Heart left ventricle (tissue), 16 donors: ENCODE data around the gene PRKG1. TPM values are rescaled to one million over a fixed set of nuclear protein-coding genes. Genes with fewer than 3 reads are reported as not detected.

ENCODE experiments used
- ATAC-seq, 4 donors: fragments of 200-7000 bp; cut with Tn5 transposase; one replicate each; pipeline ENCODE4 v1.9.1; 2020 to 2022; ENCODE audit warnings: moderate library complexity in 4 of 4, mild to moderate bottlenecking in 3 of 4, moderate number of reproducible peaks in 1 of 4
- DNase-seq, 5 donors: peaks; one replicate each; pipeline ENCODE4 v3.0.0-alpha.2; 2020
- H3K27ac ChIP-seq, 12 donors: fragments of 200-600 bp; sonication (generic) in 4 of 12; one replicate each; pipeline versions ENCODE4 v1.5.0 to v1.8.0; 2016 to 2022; ENCODE audit warnings: mild to moderate bottlenecking in 2 of 12
- H3K27me3 ChIP-seq, 9 donors: fragments of 200-600 bp; sonication (generic) in 2 of 9; one replicate each; pipeline versions ENCODE4 v1.5.1 to v1.8.0; 2016 to 2022; ENCODE audit warnings: mild to moderate bottlenecking in 3 of 9
- H3K36me3 ChIP-seq, 9 donors: fragments of 200-600 bp; sonication (generic) in 2 of 9; one replicate each; pipeline versions ENCODE4 v1.5.0 to v1.8.0; 2018 to 2022; ENCODE audit warnings: mild to moderate bottlenecking in 2 of 9
- H3K4me1 ChIP-seq, 12 donors: fragments of 200-600 bp; sonication (generic) in 4 of 12; one replicate each; pipeline versions ENCODE4 v1.5.0 to v1.8.0; 2016 to 2022; ENCODE audit warnings: mild to moderate bottlenecking in 3 of 12
- H3K4me3 ChIP-seq, 12 donors: fragments of 200-600 bp; sonication (generic) in 4 of 12; one replicate each; pipeline versions ENCODE4 v1.5.0 to v1.8.0; 2017 to 2022; ENCODE audit warnings: mild to moderate bottlenecking in 9 of 12, moderate library complexity in 4 of 12
- H3K9me3 ChIP-seq, 12 donors: fragments of 200-600 bp; sonication (generic) in 4 of 12; one replicate each; pipeline versions ENCODE4 v1.5.0 to v1.8.0; 2016 to 2022; ENCODE audit warnings: mild to moderate bottlenecking in 1 of 12
- CTCF ChIP-seq, 12 donors: fragments of 200-600 bp; sonication (generic) in 4 of 12; IDR thresholded peaks; one replicate each; pipeline versions ENCODE4 v1.5.0 to v1.8.0; 2018 to 2022; ENCODE audit warnings: antibody characterized with exemption in 12 of 12, mild to moderate bottlenecking in 5 of 12
- POLR2A ChIP-seq, 2 donors: fragments of 450-650 bp; IDR thresholded peaks; one replicate each; pipeline ENCODE4 v1.6.1; 2017; ENCODE audit warnings: antibody characterized with exemption in 2 of 2, mild to moderate bottlenecking in 2 of 2, moderate library complexity in 2 of 2
- WGBS, 4 donors: extraction: QIAGEN DNeasy Blood & Tissue Kit in 2 of 4; methylation state at CpG; one replicate each; pipeline versions ENCODE4 v1.1.5 to v1.1.7; 2013 to 2018; 5-methylcytosine and 5-hydroxymethylcytosine counted together
- intact Hi-C, 10 donors: fragments of 100-400 bp; cut with DNase I; formaldehyde crosslinking; loops; one replicate each; pipeline versions ENCODE4 v1.11.1 to v1.14.2; 2022
- polyA plus RNA-seq, 2 donors: library from polyadenylated mRNA; stranded (reverse); fragments of 200-250 nt; gene quantifications; one replicate each; pipeline ENCODE4 v1.2.3, GENCODE V29; 2013
- total RNA-seq, 9 donors: library from RNA; depleted of rRNA in 2 of 9; stranded (reverse); fragments of >200 nt in 2 of 9; fragmentation: NEBNext Ultra II Directional in 3 of 9; extraction: Animal tissue kit (Norgen Biotek cat#: 25700) in 3 of 9; gene quantifications; one replicate each; pipeline versions ENCODE4 v1.1.0 to v1.2.4, GENCODE V29; 2016 to 2023
- donor health status: ischemic (EF 13 %, LVEDD 7.1; RV severe dilation, severe dysfunction).
- donor health status: healthy with polysubstance abuse.
- donor health status: DM: no; HTN: yes; CAD: no.
- donor health status: DM: no; HTN: no; CAD: no.
- donor health status: ischemic (EF 25% LVEDD 6.9; RV normal size, moderate dysfunction).
- donor health status: ischemic (EF 25% LVEDD 5.7; RV mildly dilated, moderate dysfunction).
- donor health status: healthy.
- donor health status: DM: yes; HTN: yes; CAD: no.
- donor health status: ischemic (EF 35%, LVEDD 5.7; RV mildly dilated, moderate dysfunction).
- donor health status: nonischemic (EF 11% LVEDD 7.7; RV severe dilation, severe dysfunction).
- donor health status: DM: yes; HTN: yes; CAD: no.
- donor health status: PGD.
- donor health status: ischemic (EF 29% LVEDD 5.4; RV normal size, mild dysfunction).
- donor health status: nonischemic (EF 23%, LVEDD 6.1; RV moderate dilation, normal function).

Gene PRKG1
- total and polyA plus RNA-seq, 11 donors: 5.5 to 37.3 (median 29.3) TPM

- peak overlapping the region; percentile 88 to 98 (median 94) for H3K27ac ChIP-seq
- DNase-seq (peak in 1 of 5 donors; percentile 34), ATAC-seq (peak in 3 of 4 donors; percentile 3 to 32 (median 16))
- TF ChIP-seq CTCF (IDR thresholded peaks at IDR 0.05): no peak
- TF ChIP-seq POLR2A (IDR thresholded peaks at IDR 0.05): no peak
- H3K4me3 ChIP-seq: peak overlapping the region; percentile 58 to 93 (median 74)
- intact Hi-C loops: loop anchor here in 3 of 10 donors (10.0 kb wide), 1 partner anchor 254 kb away; no protein-coding TSS in a partner anchor
- 21 to 33% (median 26%) methylated on average over 12 of the region's 12 CpGs for WGBS, 4 donors
- H3K9me3 ChIP-seq: no peaks in the 10 kb centered on the region
- peaks cover 0 to 22% (median 10%) of the 10 kb centered on the region in 9 donors for H3K36me3 ChIP-seq
- H3K4me1 ChIP-seq: peaks cover 7 to 45% (median 37%) of the 10 kb centered on the region in 12 donors
- H3K27me3 ChIP-seq: no peaks in the 10 kb centered on the region
Observed at GRCh38 chr10:51700228-51700817, 626.0 kb downstream of the PRKG1 start.

- ATAC-seq: peak in 2 of 4 donors; percentile 26 to 36
- Histone ChIP-seq H3K27me3 (no peaks in the 10 kb centered on the region), H3K4me3 (no peak overlapping the region), H3K4me1 (peaks cover 0 to 40% (median 8%) of the 10 kb centered on the region in 12 donors), H3K27ac (peak overlapping the region in 5 of 12 donors; percentile 15 to 70 (median 50)), H3K9me3 (no peaks in the 10 kb centered on the region), H3K36me3 (no peaks in the 10 kb centered on the region)
- WGBS, 4 donors: 61 to 84% (median 68%) methylated on average over 3 of the region's 3 CpGs
- intact Hi-C loops: loop anchor here in 3 of 10 donors (10.0 kb wide), 1 partner anchor 249 kb away; no protein-coding TSS in a partner anchor
- TF ChIP-seq POLR2A (IDR thresholded peaks at IDR 0.05) (no peak), CTCF (IDR thresholded peaks at IDR 0.05) (no peak)
- no peak for DNase-seq
Observed at GRCh38 chr10:51705774-51706173, 631.5 kb downstream of the PRKG1 start.

- peak in 4 of 5 donors; percentile 55 to 85 (median 78) for DNase-seq
- TF ChIP-seq POLR2A (IDR thresholded peaks at IDR 0.05) (no peak), CTCF (IDR thresholded peaks at IDR 0.05) (no peak)
- Histone ChIP-seq H3K36me3 (no peaks in the 10 kb centered on the region), H3K4me1 (peaks cover 0 to 38% (median 8%) of the 10 kb centered on the region in 12 donors), H3K4me3 (no peak overlapping the region), H3K9me3 (no peaks in the 10 kb centered on the region), H3K27me3 (no peaks in the 10 kb centered on the region), H3K27ac (peak overlapping the region in 10 of 12 donors; percentile 15 to 70 (median 48))
- ATAC-seq: peak; percentile 74 to 87 (median 78)
- WGBS, 4 donors: 59 to 86% (median 69%) methylated on average over 3 of the region's 3 CpGs
- intact Hi-C loops: loop anchor here in 3 of 10 donors (10.0 kb wide), 1 partner anchor 249 kb away; no protein-coding TSS in a partner anchor
Observed at GRCh38 chr10:51706225-51706624, 631.9 kb downstream of the PRKG1 start.

- H3K27ac ChIP-seq: peak overlapping the region in 10 of 12 donors; percentile 15 to 70 (median 48)
- no peak overlapping the region for H3K4me3 ChIP-seq
- peak in 3 of 4 donors; percentile 61 to 75 (median 70) for ATAC-seq
- peaks cover 0 to 40% (median 8%) of the 10 kb centered on the region in 12 donors for H3K4me1 ChIP-seq
- WGBS, 4 donors: 59 to 67% (median 60%) methylated on average over 6 of the region's 6 CpGs
- no peak for DNase-seq
- H3K9me3 ChIP-seq: no peaks in the 10 kb centered on the region
- no peak for TF ChIP-seq CTCF (IDR thresholded peaks at IDR 0.05)
- no peak for TF ChIP-seq POLR2A (IDR thresholded peaks at IDR 0.05)
- H3K36me3 ChIP-seq: no peaks in the 10 kb centered on the region
- intact Hi-C loops: loop anchor here in 3 of 10 donors (10.0 kb wide), 1 partner anchor 247 kb away; no protein-coding TSS in a partner anchor
- H3K27me3 ChIP-seq: no peaks in the 10 kb centered on the region
Observed at GRCh38 chr10:51707392-51707791, 633.1 kb downstream of the PRKG1 start.
